ENCODE data around the gene DZANK1. TPM values are rescaled to one million over a fixed set of nuclear protein-coding genes. Genes with fewer than 3 reads are reported as not detected.
A peak's percentile ranks its signal among the peaks of the same experiment; 100 is the strongest.

The DZANK1 gene
- total RNA-seq, 1 experiment from 2014 or later: 1.7 TPM

DNA sequence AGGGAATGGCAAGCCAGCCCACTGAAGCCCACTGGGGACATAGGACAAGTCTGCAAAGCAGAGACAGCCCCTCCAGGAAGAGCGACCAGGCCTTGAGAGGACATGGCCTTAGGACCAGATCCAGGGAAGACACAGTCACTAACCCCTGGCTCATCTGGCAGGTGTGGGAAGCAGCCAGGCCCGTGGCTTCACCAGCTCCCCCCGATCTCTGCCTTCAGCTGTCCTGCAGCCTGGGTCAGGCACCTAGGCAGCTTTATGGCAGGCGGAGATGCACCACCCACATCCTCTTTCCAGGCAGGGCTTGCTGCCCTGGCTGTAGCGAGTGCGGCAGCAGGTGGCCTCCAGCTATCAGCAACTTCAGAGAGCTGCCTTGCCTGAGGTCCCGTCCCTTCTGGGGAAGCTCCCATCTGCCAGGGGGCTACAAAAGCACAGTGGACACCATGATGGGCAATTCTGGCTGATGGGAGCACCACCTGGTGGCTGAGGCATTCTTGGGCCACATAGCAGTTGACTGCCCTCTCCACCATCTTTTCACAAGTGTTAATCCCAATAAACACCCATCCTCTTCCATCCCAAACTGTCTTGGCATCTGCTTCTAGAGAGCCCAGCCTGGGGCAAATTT lies 85.8 kb downstream of the DZANK1 start:
- Histone ChIP-seq H3K9ac (ENCODE audit: low read length) (no peak overlapping the region), H3K9me2 (ENCODE audit: insufficient read depth) (no peaks in the 10 kb centered on the region), H3K27ac (ENCODE audit: low read depth, low read length) (no peak overlapping the region), H2AFZ (ENCODE audit: low read depth, low read length, poor library complexity, severe bottlenecking) (no peak overlapping the region), H3K4me3 (replicated peaks in 1 of 2; ENCODE audit: low read depth in 1 of 2, low read length in 2 of 2) (no peak overlapping the region), H3K27me3 (ENCODE audit: insufficient read depth, low read length) (no peaks in the 10 kb centered on the region), H3K9me3 (ENCODE audit: control insufficient read depth in 1 of 2, insufficient read depth in 1 of 2, low read depth in 1 of 2, low read length in 2 of 2) (no peaks in the 10 kb centered on the region), H3K4me1 (ENCODE audit: control insufficient read depth in 1 of 2, insufficient read depth in 2 of 2, low read length in 2 of 2) (no peaks in the 10 kb centered on the region), H4K20me1 (ENCODE audit: insufficient read depth) (no peaks in the 10 kb centered on the region), H3K4me2 (ENCODE audit: low read length) (no peak overlapping the region), H3K36me3 (ENCODE audit: control insufficient read depth in 1 of 2, insufficient read depth in 2 of 2, low read length in 2 of 2) (no peaks in the 10 kb centered on the region), H3K79me2 (ENCODE audit: insufficient read depth, low read length) (no peaks in the 10 kb centered on the region)
- BruUV-seq (replicated peaks): no TSS peak
- RAD21 ChIA-PET (ENCODE audit: low non-redundant PET in 1 of 2, low total read pairs in 2 of 2, uncharacterized antibody in 2 of 2, unreplicated experiment in 2 of 2): no interaction called here
- POLR2A ChIA-PET: no interaction called here
- TF ChIP-seq CTCF (IDR thresholded peaks at IDR 0.05 in 2 of 3, conservative IDR thresholded peaks at IDR 0.05 in 1 of 3; ENCODE audit: borderline replicate concordance in 1 of 3, insufficient read depth in 1 of 3, low read depth in 2 of 3, low read length in 2 of 3) (peak in 1 of 3 experiments; percentile 32; a peak in 1 of 6 replicates), RAD21 (IDR thresholded peaks at IDR 0.05; ENCODE audit: low read depth) (peak; percentile 24; the same call in 1 of the 2 replicates), POLR2A (IDR thresholded peaks at IDR 0.05; ENCODE audit: borderline replicate concordance, extremely low read depth, insufficient read depth, insufficient read length) (no peak)
- DNase-seq (ENCODE audit: low read depth, low spot score) (no peak), ATAC-seq (peak; percentile 49; the same call in 1 of the 2 replicates)
- CTCF ChIA-PET: interaction anchor here (0.6 to 0.9 kb wide), 2 partner anchors 425 to 1577 kb away, joined by 3 read pairs; no protein-coding TSS in a partner anchor
- intact Hi-C loops (cut with micrococcal nuclease): no loop called here

- Histone ChIP-seq H2AFZ (ENCODE audit: low read depth, low read length, poor library complexity, severe bottlenecking) (no peak overlapping the region), H3K36me3 (ENCODE audit: control insufficient read depth in 1 of 2, insufficient read depth in 2 of 2, low read length in 2 of 2) (no peaks in the 10 kb centered on the region), H3K9me2 (ENCODE audit: insufficient read depth) (no peaks in the 10 kb centered on the region), H3K9ac (ENCODE audit: low read length) (no peak overlapping the region), H4K20me1 (ENCODE audit: insufficient read depth) (no peaks in the 10 kb centered on the region), H3K27ac (ENCODE audit: low read depth, low read length) (no peak overlapping the region), H3K9me3 (ENCODE audit: control insufficient read depth in 1 of 2, insufficient read depth in 1 of 2, low read depth in 1 of 2, low read length in 2 of 2) (no peaks in the 10 kb centered on the region), H3K4me2 (ENCODE audit: low read length) (no peak overlapping the region), H3K79me2 (ENCODE audit: insufficient read depth, low read length) (no peaks in the 10 kb centered on the region), H3K4me1 (ENCODE audit: control insufficient read depth in 1 of 2, insufficient read depth in 2 of 2, low read length in 2 of 2) (no peaks in the 10 kb centered on the region), H3K27me3 (ENCODE audit: insufficient read depth, low read length) (no peaks in the 10 kb centered on the region), H3K4me3 (replicated peaks in 1 of 2; ENCODE audit: low read depth in 1 of 2, low read length in 2 of 2) (no peak overlapping the region)
- intact Hi-C loops (cut with micrococcal nuclease): no loop called here
- ChIA-PET POLR2A (no interaction called here), RAD21 (ENCODE audit: low non-redundant PET in 1 of 2, low total read pairs in 2 of 2, uncharacterized antibody in 2 of 2, unreplicated experiment in 2 of 2) (no interaction called here), CTCF (no interaction called here)
- no peak for ATAC-seq
- no TSS peak for BruUV-seq (replicated peaks)
- no peak for DNase-seq (ENCODE audit: low read depth, low spot score)
- TF ChIP-seq ZBTB33 (IDR thresholded peaks at IDR 0.05; ENCODE audit: extremely low read depth, insufficient replicate concordance, low read length): no peak
- no peak for TF ChIP-seq POLR2A (IDR thresholded peaks at IDR 0.05; ENCODE audit: borderline replicate concordance, extremely low read depth, insufficient read depth, insufficient read length)
- TF ChIP-seq EZH2phosphoT487 (IDR thresholded peaks at IDR 0.05; ENCODE audit: borderline replicate concordance): no peak
- TF ChIP-seq, protein P1, sequence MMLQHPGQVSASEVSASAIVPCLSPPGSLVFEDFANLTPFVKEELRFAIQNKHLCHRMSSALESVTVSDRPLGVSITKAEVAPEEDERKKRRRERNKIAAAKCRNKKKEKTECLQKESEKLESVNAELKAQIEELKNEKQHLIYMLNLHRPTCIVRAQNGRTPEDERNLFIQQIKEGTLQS (IDR thresholded peaks at IDR 0.05): no peak
- no peak for TF ChIP-seq FOSL1 (IDR thresholded peaks at IDR 0.05; ENCODE audit: low read depth)
- TF ChIP-seq, protein P2, sequence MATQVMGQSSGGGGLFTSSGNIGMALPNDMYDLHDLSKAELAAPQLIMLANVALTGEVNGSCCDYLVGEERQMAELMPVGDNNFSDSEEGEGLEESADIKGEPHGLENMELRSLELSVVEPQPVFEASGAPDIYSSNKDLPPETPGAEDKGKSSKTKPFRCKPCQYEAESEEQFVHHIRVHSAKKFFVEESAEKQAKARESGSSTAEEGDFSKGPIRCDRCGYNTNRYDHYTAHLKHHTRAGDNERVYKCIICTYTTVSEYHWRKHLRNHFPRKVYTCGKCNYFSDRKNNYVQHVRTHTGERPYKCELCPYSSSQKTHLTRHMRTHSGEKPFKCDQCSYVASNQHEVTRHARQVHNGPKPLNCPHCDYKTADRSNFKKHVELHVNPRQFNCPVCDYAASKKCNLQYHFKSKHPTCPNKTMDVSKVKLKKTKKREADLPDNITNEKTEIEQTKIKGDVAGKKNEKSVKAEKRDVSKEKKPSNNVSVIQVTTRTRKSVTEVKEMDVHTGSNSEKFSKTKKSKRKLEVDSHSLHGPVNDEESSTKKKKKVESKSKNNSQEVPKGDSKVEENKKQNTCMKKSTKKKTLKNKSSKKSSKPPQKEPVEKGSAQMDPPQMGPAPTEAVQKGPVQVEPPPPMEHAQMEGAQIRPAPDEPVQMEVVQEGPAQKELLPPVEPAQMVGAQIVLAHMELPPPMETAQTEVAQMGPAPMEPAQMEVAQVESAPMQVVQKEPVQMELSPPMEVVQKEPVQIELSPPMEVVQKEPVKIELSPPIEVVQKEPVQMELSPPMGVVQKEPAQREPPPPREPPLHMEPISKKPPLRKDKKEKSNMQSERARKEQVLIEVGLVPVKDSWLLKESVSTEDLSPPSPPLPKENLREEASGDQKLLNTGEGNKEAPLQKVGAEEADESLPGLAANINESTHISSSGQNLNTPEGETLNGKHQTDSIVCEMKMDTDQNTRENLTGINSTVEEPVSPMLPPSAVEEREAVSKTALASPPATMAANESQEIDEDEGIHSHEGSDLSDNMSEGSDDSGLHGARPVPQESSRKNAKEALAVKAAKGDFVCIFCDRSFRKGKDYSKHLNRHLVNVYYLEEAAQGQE (IDR thresholded peaks at IDR 0.05; ENCODE audit: low read depth): no peak
- no peak for TF ChIP-seq SRF (IDR thresholded peaks at IDR 0.05; ENCODE audit: low read depth)
- TF ChIP-seq ZNF274 (IDR thresholded peaks at IDR 0.05; ENCODE audit: low read depth, low read length): no peak
These were observed 88.8 kb downstream of the DZANK1 start for GRCh38 chr20:18377896-18378481.

Measured in HCT116 (cell line).